Measurements from ENCODE around the gene RASSF4. TPM values are rescaled to one million over a fixed set of nuclear protein-coding genes. Genes with fewer than 3 reads are reported as not detected.

The RASSF4 gene
- total and polyA plus RNA-seq, 9 of the 15 experiments (the other 6 are each of a cell fraction or from before 2014, with no cell fraction given), result 0.01 to 0.62 (median 0.11) TPM; not detected in 3

DNA sequence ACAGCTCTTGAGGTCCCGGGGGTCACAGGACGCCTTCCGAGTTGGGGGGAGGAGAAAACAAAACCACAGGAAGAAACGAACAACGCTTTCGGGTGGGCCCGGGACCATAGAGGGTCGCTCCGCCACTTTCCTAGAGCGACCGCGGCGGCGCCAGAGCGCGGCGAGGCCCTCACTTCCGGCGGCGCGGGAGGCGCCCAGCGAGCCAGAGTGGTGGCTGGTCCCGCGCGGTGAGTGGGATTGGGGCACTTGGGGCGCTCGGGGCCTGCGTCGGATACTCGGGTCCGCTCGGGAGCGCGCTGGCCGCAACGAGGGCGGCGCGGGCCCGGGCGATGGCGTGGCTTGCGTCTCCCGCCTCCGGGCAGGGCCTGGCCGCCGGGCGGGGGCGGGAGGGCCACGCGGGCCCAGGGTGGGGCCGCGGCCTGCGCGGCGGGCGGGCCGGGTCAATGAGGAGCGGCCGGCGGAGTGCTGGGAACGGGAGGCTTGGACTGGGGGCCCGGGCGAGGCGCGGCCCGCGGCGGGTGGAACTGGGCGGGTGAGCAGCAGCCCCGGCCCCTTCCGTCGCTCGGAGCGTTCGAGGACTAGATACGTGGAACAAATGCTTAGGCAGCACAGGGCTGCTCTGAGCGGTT, 41.3 kb downstream of the RASSF4 start, which contains the start of gene ZNF22 (continued):
- no peak for TF ChIP-seq PTBP1 (IDR thresholded peaks at IDR 0.05; ENCODE audit: low read depth, low read length)
- peak; percentile 49; the same call in 1 of the 2 replicates for TF ChIP-seq JUN (IDR thresholded peaks at IDR 0.05; ENCODE audit: borderline replicate concordance, low read depth, low read length)
- TF ChIP-seq JUN (CRISPR knock-in tag; IDR thresholded peaks at IDR 0.05; ENCODE audit: borderline replicate concordance), result no peak
- TF ChIP-seq NELFE (IDR thresholded peaks at IDR 0.05; ENCODE audit: insufficient read depth, insufficient read length), result no peak
- no peak for TF ChIP-seq ZNF184 (CRISPR knock-in tag; IDR thresholded peaks at IDR 0.05)
- 0 out of 2 replicates have a peak, but pooled peaks have one; percentile 25 for TF ChIP-seq ZNF583 (CRISPR knock-in tag; IDR thresholded peaks at IDR 0.05)
- no peak for TF ChIP-seq TRIM28 (IDR thresholded peaks at IDR 0.05)
- no peak for TF ChIP-seq ILF3 (IDR thresholded peaks at IDR 0.05; ENCODE audit: borderline replicate concordance)
- no peak for TF ChIP-seq TEAD4 (IDR thresholded peaks at IDR 0.05; ENCODE audit: low read length)
- TF ChIP-seq TEAD4 (CRISPR knock-in tag; IDR thresholded peaks at IDR 0.05; ENCODE audit: borderline replicate concordance), result no peak; the same call in 1 of the 2 replicates
- no peak for TF ChIP-seq CREB1 (IDR thresholded peaks at IDR 0.05)
- TF ChIP-seq CREB1 (CRISPR knock-in tag; IDR thresholded peaks at IDR 0.05), result peak; percentile 50
- TF ChIP-seq ZNF124 (CRISPR knock-in tag; IDR thresholded peaks at IDR 0.05), result 0 out of 2 replicates have a peak, but pooled peaks have one; percentile 51
- TF ChIP-seq, protein P1, sequence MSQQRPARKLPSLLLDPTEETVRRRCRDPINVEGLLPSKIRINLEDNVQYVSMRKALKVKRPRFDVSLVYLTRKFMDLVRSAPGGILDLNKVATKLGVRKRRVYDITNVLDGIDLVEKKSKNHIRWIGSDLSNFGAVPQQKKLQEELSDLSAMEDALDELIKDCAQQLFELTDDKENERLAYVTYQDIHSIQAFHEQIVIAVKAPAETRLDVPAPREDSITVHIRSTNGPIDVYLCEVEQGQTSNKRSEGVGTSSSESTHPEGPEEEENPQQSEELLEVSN (IDR thresholded peaks at IDR 0.05; ENCODE audit: borderline replicate concordance in 1 of 2, extremely low read depth in 1 of 2, insufficient read depth in 1 of 2, insufficient read length in 1 of 2, low read depth in 1 of 2, low read length in 1 of 2, poor library complexity in 1 of 2, severe bottlenecking in 1 of 2), result peak; percentile 97 to 99
- TF ChIP-seq SOX6 (IDR thresholded peaks at IDR 0.05), result peak; percentile 78
- TF ChIP-seq, protein P2, sequence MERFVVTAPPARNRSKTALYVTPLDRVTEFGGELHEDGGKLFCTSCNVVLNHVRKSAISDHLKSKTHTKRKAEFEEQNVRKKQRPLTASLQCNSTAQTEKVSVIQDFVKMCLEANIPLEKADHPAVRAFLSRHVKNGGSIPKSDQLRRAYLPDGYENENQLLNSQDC (CRISPR knock-in tag; IDR thresholded peaks at IDR 0.05), result peak; percentile 86; the same call in 1 of the 2 replicates
- no peak for TF ChIP-seq DIDO1 (tag; IDR thresholded peaks at IDR 0.05; ENCODE audit: low read depth)
- peak; percentile 41 for TF ChIP-seq KDM5B (IDR thresholded peaks at IDR 0.05; ENCODE audit: insufficient replicate concordance, low read depth, low read length)
- TF ChIP-seq, protein P3, sequence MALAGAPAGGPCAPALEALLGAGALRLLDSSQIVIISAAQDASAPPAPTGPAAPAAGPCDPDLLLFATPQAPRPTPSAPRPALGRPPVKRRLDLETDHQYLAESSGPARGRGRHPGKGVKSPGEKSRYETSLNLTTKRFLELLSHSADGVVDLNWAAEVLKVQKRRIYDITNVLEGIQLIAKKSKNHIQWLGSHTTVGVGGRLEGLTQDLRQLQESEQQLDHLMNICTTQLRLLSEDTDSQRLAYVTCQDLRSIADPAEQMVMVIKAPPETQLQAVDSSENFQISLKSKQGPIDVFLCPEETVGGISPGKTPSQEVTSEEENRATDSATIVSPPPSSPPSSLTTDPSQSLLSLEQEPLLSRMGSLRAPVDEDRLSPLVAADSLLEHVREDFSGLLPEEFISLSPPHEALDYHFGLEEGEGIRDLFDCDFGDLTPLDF (CRISPR knock-in tag; IDR thresholded peaks at IDR 0.05), result peak; percentile 56; the same call in 1 of the 2 replicates
- TF ChIP-seq, protein P4, sequence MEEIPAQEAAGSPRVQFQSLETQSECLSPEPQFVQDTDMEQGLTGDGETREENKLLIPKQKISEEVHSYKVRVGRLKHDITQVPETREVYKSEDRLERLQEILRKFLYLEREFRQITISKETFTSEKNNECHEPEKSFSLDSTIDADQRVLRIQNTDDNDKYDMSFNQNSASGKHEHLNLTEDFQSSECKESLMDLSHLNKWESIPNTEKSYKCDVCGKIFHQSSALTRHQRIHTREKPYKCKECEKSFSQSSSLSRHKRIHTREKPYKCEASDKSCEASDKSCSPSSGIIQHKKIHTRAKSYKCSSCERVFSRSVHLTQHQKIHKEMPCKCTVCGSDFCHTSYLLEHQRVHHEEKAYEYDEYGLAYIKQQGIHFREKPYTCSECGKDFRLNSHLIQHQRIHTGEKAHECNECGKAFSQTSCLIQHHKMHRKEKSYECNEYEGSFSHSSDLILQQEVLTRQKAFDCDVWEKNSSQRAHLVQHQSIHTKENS (CRISPR knock-in tag; IDR thresholded peaks at IDR 0.05), result no peak
- peak; percentile 76 for TF ChIP-seq TAF1 (IDR thresholded peaks at IDR 0.05; ENCODE audit: control insufficient read depth, extremely low read depth, insufficient read depth, low read length, severe bottlenecking)
- 0 out of 2 replicates have a peak, but pooled peaks have one; percentile 66 for TF ChIP-seq CBX5 (IDR thresholded peaks at IDR 0.05; ENCODE audit: borderline replicate concordance, low read depth)
- TF ChIP-seq FOXJ2 (tag; IDR thresholded peaks at IDR 0.05), result 0 out of 2 replicates have a peak, but pooled peaks have one; percentile 16
- no peak for TF ChIP-seq NCOA4 (IDR thresholded peaks at IDR 0.05; ENCODE audit: partially characterized antibody)
- TF ChIP-seq SNIP1 (IDR thresholded peaks at IDR 0.05; ENCODE audit: low read depth), result peak; percentile 82
- peak; percentile 50 for TF ChIP-seq HNRNPLL (IDR thresholded peaks at IDR 0.05; ENCODE audit: low read depth, low read length, poor library complexity, severe bottlenecking)
